Activated naive CD8-positive, alpha-beta T cell treated with anti-CD3 and anti-CD28 coated beads, Interleukin-2, amount 10 ng/mL, durations not matched to agents 7 days and 5 days (primary cell): ENCODE results near the gene BGN. TPM values are rescaled to one million over a fixed set of nuclear protein-coding genes. Genes with fewer than 3 reads are reported as not detected.

Experiments
- ATAC-seq: fragments of 150-1000 bp; cut with Tn5 transposase; one replicate; pipeline ENCODE4 v1.10.0; 2021; ENCODE audit warnings: low read depth, moderate library complexity
- POLR2A ChIA-PET: fragments of 350-600 bp; sonication (Branson Sonifier 250); formaldehyde crosslinking; loops from one replicate; lab custom pipeline; 2021; ENCODE audit warnings: antibody characterized with exemption; lab: Charles Lee
- DNase-seq: peaks from one replicate; pipeline ENCODE4 v3.0.0; 2021
- H3K27ac Mint-ChIP-seq: one replicate; pipeline ENCODE4 v1.8.0; 2022; ENCODE audit warnings: mild to moderate bottlenecking, mixed read lengths
- H3K27me3 Mint-ChIP-seq: one replicate; pipeline ENCODE4 v1.8.0; 2022; ENCODE audit warnings: mild to moderate bottlenecking, moderate library complexity, mixed read lengths
- H3K36me3 Mint-ChIP-seq: one replicate; pipeline ENCODE4 v1.8.0; 2021; ENCODE audit warnings: mild to moderate bottlenecking, mixed read lengths
- H3K4me1 Mint-ChIP-seq: one replicate; pipeline ENCODE4 v1.8.0; 2021; ENCODE audit warnings: mixed read lengths
- H3K4me3 Mint-ChIP-seq: one replicate; pipeline ENCODE4 v1.8.0; 2022; ENCODE audit warnings: mild to moderate bottlenecking, moderate library complexity, mixed read lengths
- H3K9me3 Mint-ChIP-seq: one replicate; pipeline ENCODE4 v1.8.0; 2021; ENCODE audit warnings: mixed read lengths
- total RNA-seq, 2 experiments: library from RNA; stranded (reverse); gene quantifications; one replicate each; pipeline ENCODE4 v1.2.3, GENCODE V29; 2021

BGN gene
- total RNA-seq, 2 experiments from 2014 or later = not detected

- H3K36me3 Mint-ChIP-seq = no peaks in the 10 kb centered on the region
- DNase-seq = no peak
- no peaks in the 10 kb centered on the region for H3K9me3 Mint-ChIP-seq
- no peaks in the 10 kb centered on the region for H3K27me3 Mint-ChIP-seq
- H3K4me1 Mint-ChIP-seq = no peaks in the 10 kb centered on the region
- POLR2A ChIA-PET = no interaction called here
- H3K4me3 Mint-ChIP-seq = no peak overlapping the region
- no peak for ATAC-seq
- H3K27ac Mint-ChIP-seq = no peak overlapping the region
Observed at GRCh38 chrX:153524234-153524633, 29.5 kb downstream of the BGN start.

GRCh38 chrX:153525451-153525850 lies 30.7 kb downstream of the BGN start:
- no peak for ATAC-seq
- H3K4me3 Mint-ChIP-seq = no peak overlapping the region
- H3K36me3 Mint-ChIP-seq = no peaks in the 10 kb centered on the region
- POLR2A ChIA-PET = no interaction called here
- H3K4me1 Mint-ChIP-seq = no peaks in the 10 kb centered on the region
- no peak for DNase-seq
- H3K27me3 Mint-ChIP-seq = no peaks in the 10 kb centered on the region
- no peaks in the 10 kb centered on the region for H3K9me3 Mint-ChIP-seq
- no peak overlapping the region for H3K27ac Mint-ChIP-seq

GRCh38 chrX:153526042-153526441 lies 31.3 kb downstream of the BGN start:
- no peak overlapping the region for H3K4me3 Mint-ChIP-seq
- H3K27me3 Mint-ChIP-seq = no peaks in the 10 kb centered on the region
- no peak for ATAC-seq
- no peak for DNase-seq
- H3K4me1 Mint-ChIP-seq = no peaks in the 10 kb centered on the region
- no peaks in the 10 kb centered on the region for H3K36me3 Mint-ChIP-seq
- H3K9me3 Mint-ChIP-seq = no peaks in the 10 kb centered on the region
- H3K27ac Mint-ChIP-seq = no peak overlapping the region
- POLR2A ChIA-PET = no interaction called here

GRCh38 chrX:153526801-153527200 lies 32.0 kb downstream of the BGN start:
- POLR2A ChIA-PET = no interaction called here
- Mint-ChIP-seq H3K36me3 (no peaks in the 10 kb centered on the region), H3K27ac (no peak overlapping the region), H3K4me3 (no peak overlapping the region), H3K4me1 (no peaks in the 10 kb centered on the region), H3K27me3 (no peaks in the 10 kb centered on the region), H3K9me3 (no peaks in the 10 kb centered on the region)
- DNase-seq (no peak), ATAC-seq (no peak)

GRCh38 chrX:153527208-153527607 lies 32.4 kb downstream of the BGN start:
- Mint-ChIP-seq H3K9me3 (no peaks in the 10 kb centered on the region), H3K4me3 (no peak overlapping the region), H3K27ac (no peak overlapping the region), H3K36me3 (no peaks in the 10 kb centered on the region), H3K27me3 (no peaks in the 10 kb centered on the region), H3K4me1 (no peaks in the 10 kb centered on the region)
- ATAC-seq = no peak
- no peak for DNase-seq
- POLR2A ChIA-PET = no interaction called here

- no peak overlapping the region for H3K4me3 Mint-ChIP-seq
- H3K4me1 Mint-ChIP-seq = no peaks in the 10 kb centered on the region
Observed at GRCh38 chrX:153530411-153531129, 35.8 kb downstream of the BGN start.

GRCh38 chrX:153533091-153533490 lies 38.3 kb downstream of the BGN start:
- H3K36me3 Mint-ChIP-seq = no peaks in the 10 kb centered on the region
- H3K4me1 Mint-ChIP-seq = no peaks in the 10 kb centered on the region
- H3K27me3 Mint-ChIP-seq = no peaks in the 10 kb centered on the region
- ATAC-seq = no peak
- no peak overlapping the region for H3K4me3 Mint-ChIP-seq
- no peak for DNase-seq
- H3K27ac Mint-ChIP-seq = no peak overlapping the region
- POLR2A ChIA-PET = no interaction called here
- no peaks in the 10 kb centered on the region for H3K9me3 Mint-ChIP-seq

More at GRCh38 chrX:153530411-153531129, 35.8 kb downstream of the BGN start:
- no peak for ATAC-seq
- no peaks in the 10 kb centered on the region for H3K36me3 Mint-ChIP-seq
- POLR2A ChIA-PET = no interaction called here
- H3K9me3 Mint-ChIP-seq = no peaks in the 10 kb centered on the region
- no peaks in the 10 kb centered on the region for H3K27me3 Mint-ChIP-seq
- no peak for DNase-seq
- H3K27ac Mint-ChIP-seq = no peak overlapping the region

GRCh38 chrX:153537080-153537479 lies 42.3 kb downstream of the BGN start:
- Mint-ChIP-seq H3K4me1 (no peaks in the 10 kb centered on the region), H3K27ac (no peak overlapping the region), H3K36me3 (no peaks in the 10 kb centered on the region), H3K27me3 (no peaks in the 10 kb centered on the region), H3K4me3 (no peak overlapping the region), H3K9me3 (no peaks in the 10 kb centered on the region)
- no peak for DNase-seq
- no peak for ATAC-seq
- POLR2A ChIA-PET = no interaction called here

- Mint-ChIP-seq H3K9me3 (no peaks in the 10 kb centered on the region), H3K4me3 (no peak overlapping the region), H3K36me3 (no peaks in the 10 kb centered on the region), H3K27me3 (no peaks in the 10 kb centered on the region), H3K27ac (no peak overlapping the region), H3K4me1 (no peaks in the 10 kb centered on the region)
- no peak for ATAC-seq
- POLR2A ChIA-PET = no interaction called here
- DNase-seq = no peak
Observed at GRCh38 chrX:153537526-153538295, 42.9 kb downstream of the BGN start.

GRCh38 chrX:153538424-153538823 lies 43.6 kb downstream of the BGN start:
- DNase-seq = no peak
- Mint-ChIP-seq H3K9me3 (no peaks in the 10 kb centered on the region), H3K4me3 (no peak overlapping the region), H3K4me1 (no peaks in the 10 kb centered on the region), H3K36me3 (no peaks in the 10 kb centered on the region), H3K27ac (no peak overlapping the region), H3K27me3 (no peaks in the 10 kb centered on the region)
- POLR2A ChIA-PET = no interaction called here
- ATAC-seq = no peak

GRCh38 chrX:153539171-153539978 lies 44.6 kb downstream of the BGN start:
- POLR2A ChIA-PET = interaction anchor here (1.0 kb wide), 1 partner anchor 507 kb away, joined by 3 read pairs; no protein-coding TSS in a partner anchor

GRCh38 chrX:153539979-153540358 lies 45.2 kb downstream of the BGN start:
- no peak overlapping the region for H3K27ac Mint-ChIP-seq
- DNase-seq (no peak), ATAC-seq (no peak)
- H3K36me3 Mint-ChIP-seq = no peaks in the 10 kb centered on the region
- H3K4me1 Mint-ChIP-seq = no peaks in the 10 kb centered on the region
- H3K27me3 Mint-ChIP-seq = no peaks in the 10 kb centered on the region
- POLR2A ChIA-PET = interaction anchor here (1.0 kb wide), 1 partner anchor 507 kb away, joined by 3 read pairs; no protein-coding TSS in a partner anchor
- H3K9me3 Mint-ChIP-seq = no peaks in the 10 kb centered on the region
- no peak overlapping the region for H3K4me3 Mint-ChIP-seq

More at GRCh38 chrX:153539171-153539978, 44.6 kb downstream of the BGN start:
- DNase-seq (peak; percentile 66), ATAC-seq (peak; percentile 86)
- no peaks in the 10 kb centered on the region for H3K27me3 Mint-ChIP-seq
- no peaks in the 10 kb centered on the region for H3K4me1 Mint-ChIP-seq
- no peak overlapping the region for H3K4me3 Mint-ChIP-seq
- no peaks in the 10 kb centered on the region for H3K36me3 Mint-ChIP-seq
- no peak overlapping the region for H3K27ac Mint-ChIP-seq
- H3K9me3 Mint-ChIP-seq = no peaks in the 10 kb centered on the region

- DNase-seq (no peak), ATAC-seq (no peak)
- Mint-ChIP-seq H3K4me3 (no peak overlapping the region), H3K27ac (no peak overlapping the region), H3K27me3 (peaks cover 2% of the 10 kb centered on the region), H3K36me3 (no peaks in the 10 kb centered on the region), H3K9me3 (no peaks in the 10 kb centered on the region), H3K4me1 (no peaks in the 10 kb centered on the region)
- POLR2A ChIA-PET = no interaction called here
Observed at GRCh38 chrX:153544727-153545126, 49.9 kb downstream of the BGN start.
